KOPT-K1 (cell line): ENCODE data around the gene CCZ1B.
"Not testable (repeated sequence)": the region's sequence is repeated elsewhere in the genome, so short reads cannot be mapped to it uniquely, and the experiment has no call there.

ENCODE experiments used
- H3K27ac ChIP-seq: fragments of 200-600 bp; sonication (generic); 2 replicates; pipeline ENCODE4 v1.5.1; 2016; ENCODE audit warnings: antibody characterized with exemption, mild to moderate bottlenecking, low read depth, low read length; ENCODE audit not compliant: poor library complexity, severe bottlenecking
- H3K36me3 ChIP-seq: fragments of 200-600 bp; sonication (generic); 2 replicates; pipeline ENCODE4 v1.5.1; 2017; ENCODE audit warnings: antibody characterized with exemption, mild to moderate bottlenecking, low read length, moderate library complexity; ENCODE audit not compliant: insufficient read depth
- H3K9me3 ChIP-seq: fragments of 200-600 bp; sonication (generic); 2 replicates; pipeline ENCODE4 v1.5.1; 2017; ENCODE audit warnings: antibody characterized with exemption, low read length, mild to moderate bottlenecking; ENCODE audit not compliant: insufficient read depth, poor library complexity, severe bottlenecking

CCZ1B gene

GRCh38 chr7:6843092-6843491, 17.0 kb upstream of the CCZ1B start:
- not testable (repeated sequence) for H3K27ac ChIP-seq, H3K9me3 ChIP-seq, H3K36me3 ChIP-seq

GRCh38 chr7:6842278-6842921, 16.3 kb upstream of the CCZ1B start:
- H3K27ac ChIP-seq: not testable (repeated sequence)

GRCh38 chr7:6837081-6837480, 11.0 kb upstream of the CCZ1B start:
- H3K36me3 ChIP-seq, H3K27ac ChIP-seq: not testable (repeated sequence)
- H3K9me3 ChIP-seq: peaks cover 16% of the 10 kb centered on the region

More at GRCh38 chr7:6842278-6842921, 16.3 kb upstream of the CCZ1B start:
- peaks cover 16% of the 10 kb centered on the region for H3K9me3 ChIP-seq
- H3K36me3 ChIP-seq: not testable (repeated sequence)

- not testable (repeated sequence) for H3K27ac ChIP-seq, H3K36me3 ChIP-seq
- peaks cover 16% of the 10 kb centered on the region for H3K9me3 ChIP-seq
Observed at GRCh38 chr7:6835521-6835920, 9.4 kb upstream of the CCZ1B start.

DNA sequence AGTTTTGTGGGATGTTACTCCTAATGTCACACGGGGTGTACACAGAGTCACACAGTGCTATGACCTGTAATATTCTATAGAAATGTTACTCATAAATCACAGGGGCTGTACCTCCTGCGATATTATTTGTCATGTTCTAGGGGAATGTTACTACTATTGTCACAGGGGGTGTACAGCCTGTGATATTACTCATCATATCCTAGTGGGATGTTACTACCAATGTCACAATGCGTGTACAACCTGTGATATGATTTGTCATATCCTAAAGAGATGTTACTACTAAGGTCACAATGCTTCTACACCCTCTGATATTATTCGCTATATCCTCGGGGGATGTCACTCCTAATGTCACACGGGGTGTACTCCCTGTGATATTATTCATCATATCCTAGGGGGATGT, 7.6 kb upstream of the CCZ1B start:
- peaks cover 9% of the 10 kb centered on the region for H3K9me3 ChIP-seq

GRCh38 chr7:6831018-6831725, 5.1 kb upstream of the CCZ1B start:
- Histone ChIP-seq H3K27ac (no peak overlapping the region), H3K36me3 (no peaks in the 10 kb centered on the region), H3K9me3 (no peaks in the 10 kb centered on the region)

More for the DNA sequence above, 7.6 kb upstream of the CCZ1B start:
- no peaks in the 10 kb centered on the region for H3K36me3 ChIP-seq
- no peak overlapping the region for H3K27ac ChIP-seq

GRCh38 chr7:6830026-6830425, 4.0 kb upstream of the CCZ1B start:
- not testable (repeated sequence) for H3K27ac ChIP-seq, H3K36me3 ChIP-seq, H3K9me3 ChIP-seq

- not testable (repeated sequence) for H3K36me3 ChIP-seq, H3K27ac ChIP-seq, H3K9me3 ChIP-seq
Observed at GRCh38 chr7:6829616-6830015, 3.5 kb upstream of the CCZ1B start.

GRCh38 chr7:6827180-6827579, 1.1 kb upstream of the CCZ1B start:
- not testable (repeated sequence) for H3K27ac ChIP-seq, H3K9me3 ChIP-seq
- peaks cover 15% of the 10 kb centered on the region for H3K36me3 ChIP-seq

DNA sequence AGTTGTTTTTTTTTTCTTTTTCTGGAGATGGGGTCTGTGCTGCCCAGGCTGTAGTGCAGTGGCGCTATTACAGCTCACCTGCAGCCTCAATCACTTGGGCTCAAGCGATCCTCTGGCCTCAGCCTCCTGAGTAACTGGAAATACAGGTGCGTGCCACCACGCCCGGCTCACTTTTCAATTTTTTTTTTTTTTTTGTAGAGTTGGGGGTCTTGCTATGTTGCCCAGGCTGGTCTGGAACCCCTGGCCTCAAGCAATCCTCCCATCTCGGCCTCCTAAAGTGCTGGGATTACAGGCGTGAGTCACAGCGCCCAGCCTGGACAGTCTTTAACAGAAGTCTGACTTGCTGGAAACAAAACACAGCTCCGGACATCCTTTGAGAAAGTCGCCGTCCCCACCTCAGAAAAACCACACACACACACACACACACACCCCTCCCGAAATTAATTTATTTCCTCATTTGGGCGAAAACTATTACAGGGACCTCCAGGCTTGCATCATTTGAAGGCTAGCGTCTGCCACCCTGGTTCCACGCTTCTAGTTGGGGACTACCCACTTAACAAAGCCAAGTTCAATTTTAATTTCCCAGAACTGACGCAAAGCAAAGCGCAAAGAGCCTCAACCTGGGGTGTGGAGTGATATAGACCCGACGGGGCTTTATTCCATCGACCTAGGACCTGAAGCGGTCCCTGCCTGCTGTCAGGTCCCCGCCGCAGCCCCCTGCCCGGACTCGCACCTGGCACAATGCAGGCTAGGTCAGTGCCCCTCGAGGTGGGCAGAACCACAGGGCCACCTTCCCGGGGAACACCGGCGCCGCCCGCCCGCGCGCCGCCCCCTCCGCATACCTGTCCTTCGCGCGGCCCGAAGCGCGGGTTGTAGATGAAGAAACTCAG, 594 bp downstream of the CCZ1B start:
- Histone ChIP-seq H3K27ac (peak overlapping the region; percentile 68), H3K36me3 (peaks cover 32% of the 10 kb centered on the region)
- H3K9me3 ChIP-seq: not testable (repeated sequence)

DNA sequence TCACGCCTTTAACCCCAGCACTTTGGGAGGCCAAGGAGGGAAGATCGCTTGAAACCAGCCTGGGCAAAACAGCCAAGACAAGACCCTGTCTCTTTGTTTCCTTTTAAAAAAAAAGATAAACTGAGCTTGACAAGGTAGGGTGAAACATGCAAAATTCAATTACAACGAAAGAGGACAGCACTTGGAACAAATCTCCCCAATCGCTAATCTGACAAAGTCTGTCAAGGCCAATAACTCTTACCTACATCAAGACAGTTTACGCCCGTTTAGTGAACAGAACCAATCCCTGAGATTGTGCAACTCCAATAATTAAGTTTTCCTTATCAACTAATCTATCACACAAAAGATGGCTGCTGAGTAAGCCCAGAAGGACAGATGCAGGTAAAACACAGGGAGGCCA, 4.5 kb downstream of the CCZ1B start:
- H3K36me3 ChIP-seq: peaks cover 68% of the 10 kb centered on the region
- not testable (repeated sequence) for H3K27ac ChIP-seq, H3K9me3 ChIP-seq

DNA sequence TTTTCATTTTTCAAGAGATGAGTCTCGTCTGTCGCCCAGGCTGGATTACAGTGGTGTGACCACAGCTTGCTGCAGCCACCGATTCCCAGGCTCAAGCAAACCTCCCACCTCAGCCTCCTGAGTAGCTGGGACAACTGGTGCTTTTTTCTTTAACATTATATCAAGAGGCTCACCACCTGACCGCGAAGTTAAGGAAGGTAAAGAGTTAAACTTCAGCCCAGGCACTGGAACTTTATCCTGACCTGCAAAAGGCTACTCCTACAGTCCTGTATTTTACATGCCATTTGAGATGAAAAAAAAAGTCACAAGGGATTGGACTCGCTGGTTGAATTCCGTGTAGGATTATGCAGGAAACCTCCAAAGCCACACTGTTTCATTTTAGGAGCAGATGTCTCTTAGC, 10.6 kb downstream of the CCZ1B start:
- peaks cover 82% of the 10 kb centered on the region for H3K36me3 ChIP-seq
- not testable (repeated sequence) for H3K27ac ChIP-seq, H3K9me3 ChIP-seq

DNA sequence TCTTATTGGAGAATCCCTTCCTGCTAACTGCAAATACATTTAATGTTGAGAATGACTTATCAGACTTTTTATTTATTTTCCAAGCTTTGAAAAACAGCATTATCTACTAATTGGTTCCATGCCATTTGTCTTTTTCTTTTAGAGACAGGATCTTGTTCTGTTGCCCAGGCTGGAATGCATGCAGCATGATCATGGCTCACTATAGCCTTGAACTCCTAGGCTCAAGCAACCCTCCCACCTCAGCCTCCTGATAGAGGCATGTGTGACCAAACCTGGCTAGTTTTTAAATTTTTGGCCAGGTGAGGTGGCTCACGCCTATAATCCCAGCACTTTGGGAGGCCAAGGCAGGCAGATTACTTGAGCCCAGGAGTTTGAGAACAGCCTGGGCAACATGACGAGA, 13.1 kb downstream of the CCZ1B start:
- H3K27ac ChIP-seq, H3K9me3 ChIP-seq: not testable (repeated sequence)
- H3K36me3 ChIP-seq: peaks cover 70% of the 10 kb centered on the region

DNA sequence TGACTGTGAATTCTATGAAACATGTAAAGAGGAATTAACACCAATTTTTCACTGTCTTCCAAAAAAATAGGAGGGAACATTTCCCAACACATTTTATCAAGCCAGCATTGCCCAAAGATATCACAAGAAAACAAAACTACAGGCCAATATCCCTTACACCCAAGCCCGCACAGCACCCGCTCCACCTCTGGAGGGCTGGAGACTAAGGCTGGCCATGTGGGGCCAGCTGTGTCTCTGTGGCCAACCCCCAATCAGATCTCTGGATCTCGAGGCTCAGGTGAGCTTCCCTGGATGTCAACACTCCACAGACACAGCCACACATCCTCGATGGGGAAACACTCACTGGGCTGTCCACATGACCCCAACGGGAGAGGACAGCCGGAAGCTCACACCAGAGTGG, 18.1 kb downstream of the CCZ1B start:
- H3K27ac ChIP-seq, H3K9me3 ChIP-seq: not testable (repeated sequence)
- H3K36me3 ChIP-seq: peaks cover 25% of the 10 kb centered on the region

- peaks cover 22% of the 10 kb centered on the region for H3K36me3 ChIP-seq
- not testable (repeated sequence) for H3K9me3 ChIP-seq, H3K27ac ChIP-seq
Observed at GRCh38 chr7:6807393-6807918, 18.6 kb downstream of the CCZ1B start.
